ENCODE measurements around the gene TMEM178B. TPM values are rescaled to one million over a fixed set of nuclear protein-coding genes. Genes with fewer than 3 reads are reported as not detected.

Gene TMEM178B
- total and polyA plus RNA-seq, 2 of the 13 experiments (the other 11 are each of a cell fraction or from before 2014, with no cell fraction given) = 0.01 to 0.02 TPM

GRCh38 chr7:141433698-141434097 lies 359.8 kb downstream of the TMEM178B start:
- H3K9ac ChIP-seq (ENCODE audit: insufficient read depth, low read depth, low read length) = no peak overlapping the region
- H3K27ac ChIP-seq (ENCODE audit: extremely low read length, insufficient read depth, low read length) = no peak overlapping the region
- no TSS peak for BruUV-seq (replicated peaks)
- no peak for TF ChIP-seq ZNF883 (CRISPR knock-in tag; IDR thresholded peaks at IDR 0.05; ENCODE audit: not compliant biosample characterization)
- no peak for TF ChIP-seq ZSCAN31 (CRISPR knock-in tag; IDR thresholded peaks at IDR 0.05; ENCODE audit: low read depth)
- TF ChIP-seq JUN (CRISPR knock-in tag; IDR thresholded peaks at IDR 0.05) = no peak
- TF ChIP-seq ZNF430 (CRISPR knock-in tag; IDR thresholded peaks at IDR 0.05) = no peak
- no peak for TF ChIP-seq RARA (CRISPR knock-in tag; IDR thresholded peaks at IDR 0.05)
- TF ChIP-seq ZBED4 (CRISPR knock-in tag; IDR thresholded peaks at IDR 0.05; ENCODE audit: borderline replicate concordance) = no peak
- no peak for TF ChIP-seq CTCF (CRISPR knock-in tag; IDR thresholded peaks at IDR 0.05)
- TF ChIP-seq ZNF367 (CRISPR knock-in tag; IDR thresholded peaks at IDR 0.05; ENCODE audit: borderline replicate concordance) = no peak
- no peak for TF ChIP-seq NR2F6 (IDR thresholded peaks at IDR 0.05)
- TF ChIP-seq NR2F6 (CRISPR knock-in tag; IDR thresholded peaks at IDR 0.05) = no peak
- no peak for TF ChIP-seq RFX1 (IDR thresholded peaks at IDR 0.05)
- TF ChIP-seq CBX1 (IDR thresholded peaks at IDR 0.05; ENCODE audit: low read depth) = no peak
- TF ChIP-seq STAT5B (CRISPR knock-in tag; IDR thresholded peaks at IDR 0.05) = no peak
- no peak for TF ChIP-seq SNAPC5 (CRISPR knock-in tag; IDR thresholded peaks at IDR 0.05; ENCODE audit: borderline replicate concordance)
- no peak for TF ChIP-seq ZNF572 (CRISPR knock-in tag; IDR thresholded peaks at IDR 0.05)
- TF ChIP-seq ZNF605 (CRISPR knock-in tag; IDR thresholded peaks at IDR 0.05) = no peak
- WGBS (ENCODE audit: low lambda C conversion rate) = 3% methylated on average over 2 of the region's 2 CpGs
- no peaks in the 10 kb centered on the region for H3K9me3 ChIP-seq (ENCODE audit: low read length)
- H3K4me1 ChIP-seq (ENCODE audit: insufficient read depth, low read length) = no peaks in the 10 kb centered on the region
- no peak for DNase-seq (ENCODE audit: low spot score)
- no peaks in the 10 kb centered on the region for H3K36me3 ChIP-seq (replicated peaks in 1 of 2; ENCODE audit: control insufficient read depth in 1 of 2, insufficient read depth in 2 of 2, low read length in 2 of 2)
- in situ Hi-C loops (cut with HindIII; ENCODE audit: extremely low pct_ligation_motif_present, low pct_unique_long_range_greater_than_20kb) (no loop called here), intact Hi-C loops (cut with micrococcal nuclease; ENCODE audit: unreplicated experiment) (no loop called here)
- H3K27me3 ChIP-seq (ENCODE audit: control insufficient read depth in 1 of 2, insufficient read depth in 2 of 2, low read length in 2 of 2) = peaks cover 0 to 2% of the 10 kb centered on the region in 2 experiments; a peak in 2 of 5 replicates
- CTCF ChIA-PET (ENCODE audit: low intra/inter-chr PET ratio, low total read pairs) = no interaction called here
- H3K4me3 ChIP-seq (replicated peaks in 1 of 3; ENCODE audit: insufficient read depth in 1 of 3, low read depth in 2 of 3, low read length in 3 of 3) = no peak overlapping the region
- no peaks in the 10 kb centered on the region for H3K79me2 ChIP-seq (ENCODE audit: insufficient read depth, low read length)
- H4K20me1 ChIP-seq (ENCODE audit: insufficient read depth, low read length) = no peaks in the 10 kb centered on the region
- no peak overlapping the region for H2AFZ ChIP-seq (ENCODE audit: low read length)
- no peak for ATAC-seq
- H3K4me2 ChIP-seq (ENCODE audit: low read depth, low read length) = no peak overlapping the region
- POLR2A ChIA-PET = no interaction called here
- no peak for FAIRE-seq

All from HepG2 (cell line).